Measurements from ENCODE around the gene HMG20A.

HMG20A gene

GRCh38 chr15:77481670-77482069 lies 61.0 kb downstream of the HMG20A start:
- in situ Hi-C loops (cut with MboI; ENCODE audit: low sequenced_read_pairs), result no loop called here
- Histone ChIP-seq H3K9me3 (no peaks in the 10 kb centered on the region; the same call in 1 of the 2 replicates), H3K4me3 (no peak overlapping the region), H3K36me3 (replicated peaks) (peaks cover 60% of the 10 kb centered on the region), H3K27me3 (ENCODE audit: low read depth) (no peaks in the 10 kb centered on the region), H3K4me1 (peaks cover 24% of the 10 kb centered on the region)
- DNase-seq (ENCODE audit: low spot score in 2 of 2), result no peak

GRCh38 chr15:77482570-77482969 lies 61.9 kb downstream of the HMG20A start:
- peaks cover 22% of the 10 kb centered on the region for H3K4me1 ChIP-seq
- in situ Hi-C loops (cut with MboI; ENCODE audit: low sequenced_read_pairs), result no loop called here
- H3K27me3 ChIP-seq (ENCODE audit: low read depth), result no peaks in the 10 kb centered on the region
- H3K4me3 ChIP-seq, result no peak overlapping the region
- H3K36me3 ChIP-seq (replicated peaks), result peaks cover 52% of the 10 kb centered on the region
- no peaks in the 10 kb centered on the region for H3K9me3 ChIP-seq
- peak; percentile 51 for DNase-seq (ENCODE audit: low spot score in 2 of 2)

- H3K36me3 ChIP-seq (replicated peaks), result peaks cover 47% of the 10 kb centered on the region
- DNase-seq (ENCODE audit: low spot score in 2 of 2), result no peak
- peaks cover 22% of the 10 kb centered on the region for H3K4me1 ChIP-seq
- no peaks in the 10 kb centered on the region for H3K27me3 ChIP-seq (ENCODE audit: low read depth)
- no peaks in the 10 kb centered on the region for H3K9me3 ChIP-seq
- no peak overlapping the region for H3K4me3 ChIP-seq
- in situ Hi-C loops (cut with MboI; ENCODE audit: low sequenced_read_pairs), result no loop called here
These were observed 62.9 kb downstream of the HMG20A start for GRCh38 chr15:77483425-77484140.

DNA sequence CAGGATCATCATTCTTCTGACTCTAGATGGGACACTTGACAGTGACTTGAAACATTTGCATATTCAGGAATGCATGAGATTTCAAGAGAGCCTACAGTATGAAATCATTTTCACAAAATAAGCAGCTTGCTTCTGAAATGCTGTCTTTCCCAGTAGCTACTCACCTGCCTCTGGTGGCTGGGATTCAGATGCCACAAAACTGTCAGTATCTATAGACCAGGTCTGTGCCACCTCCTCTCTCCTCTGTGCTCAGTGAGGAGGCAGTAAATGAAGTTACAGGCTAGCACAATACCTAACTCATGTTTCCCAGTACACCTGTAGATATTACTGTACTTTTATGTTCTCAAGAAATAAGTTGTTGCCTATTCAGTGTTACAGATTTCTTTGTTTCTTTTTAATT lies 64.3 kb downstream of the HMG20A start:
- in situ Hi-C loops (cut with MboI; ENCODE audit: low sequenced_read_pairs), result no loop called here
- no peak for DNase-seq (ENCODE audit: low spot score in 2 of 2)

DNA sequence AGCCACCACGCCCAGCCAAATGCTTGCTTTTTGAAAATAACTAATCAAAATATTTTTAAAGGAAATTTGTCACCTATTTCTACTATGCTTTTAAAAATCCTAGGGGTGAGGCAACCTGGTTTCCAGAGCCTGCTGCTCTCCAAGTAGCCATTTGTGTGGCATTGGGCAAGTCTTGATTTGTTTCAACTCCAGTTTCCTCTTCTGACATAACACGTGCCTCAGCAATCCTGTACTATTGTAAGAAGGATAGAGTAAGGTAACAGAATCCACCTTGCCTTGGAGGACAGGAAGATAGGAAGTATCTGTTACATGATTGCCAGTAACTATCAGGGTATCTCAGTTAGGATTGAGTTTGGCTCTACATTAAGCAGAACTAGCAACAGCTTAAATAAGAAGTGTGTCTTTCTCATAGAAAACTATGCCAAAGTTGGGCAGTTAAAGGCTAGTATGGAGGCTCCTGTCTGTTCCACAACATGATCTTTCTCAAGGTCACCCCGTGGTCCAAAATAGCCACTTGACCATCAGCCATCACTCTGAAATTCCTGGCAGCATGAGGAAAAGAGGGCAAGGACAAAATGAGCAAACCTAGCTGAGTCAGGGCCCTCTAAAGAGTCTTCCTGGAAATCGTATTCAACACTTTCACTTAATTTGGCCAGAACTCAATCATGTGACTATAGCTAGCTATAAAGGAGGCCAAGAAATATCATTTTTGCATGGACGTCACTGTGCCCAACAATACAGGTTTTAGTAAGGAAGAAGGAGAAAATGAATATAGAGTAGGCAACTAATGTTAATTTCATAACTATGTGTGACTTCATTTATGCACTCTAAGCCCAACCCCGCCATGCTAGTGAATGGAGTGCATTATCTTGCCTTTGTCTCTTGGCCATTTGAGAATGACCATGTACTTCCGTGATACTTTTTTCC lies 66.1 kb downstream of the HMG20A start:
- Histone ChIP-seq H3K36me3 (replicated peaks) (peaks cover 28% of the 10 kb centered on the region), H3K27me3 (ENCODE audit: low read depth) (no peaks in the 10 kb centered on the region), H3K4me3 (no peak overlapping the region), H3K9me3 (no peaks in the 10 kb centered on the region), H3K4me1 (peaks cover 13% of the 10 kb centered on the region)
- DNase-seq (ENCODE audit: low spot score in 2 of 2), result no peak
- in situ Hi-C loops (cut with MboI; ENCODE audit: low sequenced_read_pairs), result no loop called here

More for the DNA sequence above, 64.3 kb downstream of the HMG20A start:
- peaks cover 33% of the 10 kb centered on the region for H3K36me3 ChIP-seq (replicated peaks)
- no peaks in the 10 kb centered on the region for H3K27me3 ChIP-seq (ENCODE audit: low read depth)
- no peak overlapping the region for H3K4me3 ChIP-seq
- H3K4me1 ChIP-seq, result peaks cover 19% of the 10 kb centered on the region
- no peaks in the 10 kb centered on the region for H3K9me3 ChIP-seq

DNA sequence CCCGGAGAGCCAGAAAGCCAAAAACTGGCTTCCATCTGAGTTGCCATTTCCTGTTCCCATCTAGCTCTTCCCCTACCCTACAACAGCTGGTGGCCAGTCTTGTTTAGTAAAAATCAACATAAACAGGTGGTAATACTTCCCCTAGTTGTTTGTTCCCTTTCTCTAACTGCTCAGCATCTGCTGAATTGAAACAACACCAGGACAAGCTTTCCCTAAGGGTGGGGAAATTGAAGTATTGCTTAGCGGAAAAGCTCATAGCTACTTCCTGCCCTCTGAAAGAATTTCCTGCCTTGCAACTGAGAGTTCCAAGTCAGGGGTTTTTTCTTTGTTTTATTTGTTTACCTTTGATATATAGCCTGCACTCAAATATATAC lies 66.8 kb downstream of the HMG20A start:
- H3K4me1 ChIP-seq, result peaks cover 7% of the 10 kb centered on the region
- H3K27me3 ChIP-seq (ENCODE audit: low read depth), result no peaks in the 10 kb centered on the region
- no peak overlapping the region for H3K4me3 ChIP-seq
- in situ Hi-C loops (cut with MboI; ENCODE audit: low sequenced_read_pairs), result no loop called here
- no peaks in the 10 kb centered on the region for H3K9me3 ChIP-seq
- H3K36me3 ChIP-seq (replicated peaks), result peaks cover 28% of the 10 kb centered on the region
- DNase-seq (ENCODE audit: low spot score in 2 of 2), result no peak

GRCh38 chr15:77487888-77488287 lies 67.2 kb downstream of the HMG20A start:
- Histone ChIP-seq H3K4me1 (peaks cover 2% of the 10 kb centered on the region), H3K9me3 (no peaks in the 10 kb centered on the region), H3K27me3 (ENCODE audit: low read depth) (no peaks in the 10 kb centered on the region), H3K36me3 (replicated peaks) (peaks cover 26% of the 10 kb centered on the region), H3K4me3 (no peak overlapping the region)
- in situ Hi-C loops (cut with MboI; ENCODE audit: low sequenced_read_pairs), result no loop called here
- no peak for DNase-seq (ENCODE audit: low spot score in 2 of 2)

- no peaks in the 10 kb centered on the region for H3K27me3 ChIP-seq (ENCODE audit: low read depth)
- H3K9me3 ChIP-seq, result no peaks in the 10 kb centered on the region
- in situ Hi-C loops (cut with MboI; ENCODE audit: low sequenced_read_pairs), result no loop called here
- no peak for DNase-seq (ENCODE audit: low spot score in 2 of 2)
- no peak overlapping the region for H3K4me3 ChIP-seq
- no peaks in the 10 kb centered on the region for H3K4me1 ChIP-seq
- H3K36me3 ChIP-seq (replicated peaks), result peaks cover 9% of the 10 kb centered on the region
These were observed 69.0 kb downstream of the HMG20A start for GRCh38 chr15:77489647-77490046.

GRCh38 chr15:77493324-77493907 lies 72.7 kb downstream of the HMG20A start:
- H3K4me3 ChIP-seq, result no peak overlapping the region
- DNase-seq (ENCODE audit: low spot score in 2 of 2), result no peak
- no peaks in the 10 kb centered on the region for H3K9me3 ChIP-seq
- H3K27me3 ChIP-seq (ENCODE audit: low read depth), result no peaks in the 10 kb centered on the region
- in situ Hi-C loops (cut with MboI; ENCODE audit: low sequenced_read_pairs), result no loop called here
- peaks cover 10% of the 10 kb centered on the region for H3K4me1 ChIP-seq
- 0 out of 2 replicates have a peak, but pooled peaks cover 2% of the 10 kb centered on the region for H3K36me3 ChIP-seq (replicated peaks)

- no peak for DNase-seq (ENCODE audit: low spot score in 2 of 2)
- 0 out of 2 replicates have a peak, but pooled peaks cover 2% of the 10 kb centered on the region for H3K36me3 ChIP-seq (replicated peaks)
- no peak overlapping the region for H3K4me3 ChIP-seq
- no peaks in the 10 kb centered on the region for H3K27me3 ChIP-seq (ENCODE audit: low read depth)
- peaks cover 10% of the 10 kb centered on the region for H3K4me1 ChIP-seq
- H3K9me3 ChIP-seq, result no peaks in the 10 kb centered on the region
- in situ Hi-C loops (cut with MboI; ENCODE audit: low sequenced_read_pairs), result no loop called here
These were observed 73.6 kb downstream of the HMG20A start for GRCh38 chr15:77494073-77494867.

DNA sequence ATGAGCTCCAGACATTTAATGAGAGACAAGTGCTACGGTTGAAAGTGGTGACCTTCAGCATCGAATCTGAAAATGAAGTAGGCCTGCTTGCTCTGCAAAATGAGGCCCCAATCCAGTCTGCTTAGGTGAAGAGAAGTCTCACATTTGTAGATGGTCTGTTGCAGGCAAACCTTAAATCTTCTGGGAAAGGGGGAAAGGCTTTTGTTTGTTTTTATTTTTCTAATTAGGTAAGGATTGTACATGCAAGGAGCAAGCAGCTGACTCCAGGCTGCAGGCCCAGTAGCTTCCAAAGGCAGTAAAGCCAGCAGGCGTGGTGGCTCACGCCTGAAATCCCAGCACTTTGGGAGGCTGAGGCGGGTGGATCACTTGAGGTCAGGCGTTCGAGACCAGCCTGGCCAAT lies 74.3 kb downstream of the HMG20A start:
- no peaks in the 10 kb centered on the region for H3K9me3 ChIP-seq
- H3K36me3 ChIP-seq (replicated peaks), result 0 out of 2 replicates have a peak, but pooled peaks cover 2% of the 10 kb centered on the region
- no peak overlapping the region for H3K4me3 ChIP-seq
- DNase-seq (ENCODE audit: low spot score in 2 of 2), result no peak
- H3K4me1 ChIP-seq, result peaks cover 10% of the 10 kb centered on the region
- in situ Hi-C loops (cut with MboI; ENCODE audit: low sequenced_read_pairs), result loop anchor here (5.0 kb wide), 1 partner anchor 378 kb away; no protein-coding TSS in a partner anchor
- no peaks in the 10 kb centered on the region for H3K27me3 ChIP-seq (ENCODE audit: low read depth)

DNA sequence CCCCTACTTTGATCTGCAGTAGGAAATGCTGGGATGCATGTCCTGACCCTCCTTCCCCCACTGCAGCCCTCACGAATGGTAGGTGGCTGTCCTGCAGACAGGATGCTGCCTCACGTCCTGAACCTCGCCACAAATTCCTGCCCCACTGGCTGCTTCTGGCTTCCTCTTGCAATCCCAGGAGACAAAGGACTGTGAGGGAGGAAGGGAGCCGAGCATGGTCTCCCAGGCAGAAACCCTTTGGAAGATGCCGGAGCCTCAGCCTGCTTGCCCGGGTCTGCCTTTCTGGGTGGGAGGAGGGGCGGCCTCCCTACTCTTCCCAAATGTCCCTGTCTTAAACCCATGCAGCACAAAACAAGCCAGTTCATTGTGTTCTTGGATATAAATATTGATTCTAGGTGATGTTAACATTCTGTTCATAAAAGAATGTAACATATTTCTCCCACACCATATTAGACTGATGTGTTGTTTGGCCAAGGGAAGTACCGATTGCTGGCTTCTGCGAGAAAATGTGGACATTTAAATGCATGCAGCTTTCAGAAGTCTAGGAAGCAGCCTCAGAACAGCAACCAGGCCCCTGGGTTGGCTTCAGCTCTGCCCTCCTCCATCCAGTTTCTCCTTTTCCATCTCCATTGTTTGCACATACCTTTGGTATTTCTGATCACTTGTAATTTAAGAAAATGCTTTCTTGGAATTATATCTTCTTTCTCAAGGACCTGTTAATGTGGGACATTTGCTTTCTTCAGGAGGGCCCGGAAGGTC lies 75.3 kb downstream of the HMG20A start:
- no peaks in the 10 kb centered on the region for H3K9me3 ChIP-seq
- no peak overlapping the region for H3K4me3 ChIP-seq
- in situ Hi-C loops (cut with MboI; ENCODE audit: low sequenced_read_pairs), result loop anchor here (5.0 kb wide), 1 partner anchor 379 kb away; no protein-coding TSS in a partner anchor
- H3K27me3 ChIP-seq (ENCODE audit: low read depth), result no peaks in the 10 kb centered on the region
- 0 out of 2 replicates have a peak, but pooled peaks cover 2% of the 10 kb centered on the region for H3K36me3 ChIP-seq (replicated peaks)
- H3K4me1 ChIP-seq, result peaks cover 10% of the 10 kb centered on the region
- DNase-seq (ENCODE audit: low spot score in 2 of 2), result no peak

All from HAP-1 (cell line).